HG03159 (cell line): ENCODE measurements around the gene ARAP2.

Experiments
- ATAC-seq: cut with Tn5 transposase; IDR thresholded peaks from one replicate; pipeline ENCODE4 v1.9.1; 2021; ENCODE audit warnings: mild to moderate bottlenecking, moderate library complexity; ENCODE audit not compliant: unreplicated experiment

The ARAP2 gene

DNA sequence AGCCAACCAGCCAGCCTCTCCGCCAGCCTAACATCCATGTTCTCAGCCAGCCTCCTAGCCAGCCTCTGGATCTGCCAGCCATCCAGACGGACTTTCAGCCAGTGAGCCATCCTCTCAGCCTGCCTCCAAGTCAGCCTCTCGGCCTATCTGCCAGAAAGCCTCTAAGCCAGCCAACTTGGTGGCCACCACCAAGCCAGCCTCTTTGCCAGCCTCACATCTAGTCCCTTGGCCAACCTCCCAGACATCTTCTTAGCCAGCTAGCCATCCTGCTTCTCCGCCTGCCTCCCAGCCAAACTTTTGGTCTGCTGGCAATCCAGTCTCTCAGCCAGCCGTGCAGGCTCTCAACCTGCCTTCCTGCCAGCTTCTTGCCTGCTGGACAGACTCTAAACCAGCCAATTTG is 16.4 kb upstream of the ARAP2 start:
- ATAC-seq: no peak

DNA sequence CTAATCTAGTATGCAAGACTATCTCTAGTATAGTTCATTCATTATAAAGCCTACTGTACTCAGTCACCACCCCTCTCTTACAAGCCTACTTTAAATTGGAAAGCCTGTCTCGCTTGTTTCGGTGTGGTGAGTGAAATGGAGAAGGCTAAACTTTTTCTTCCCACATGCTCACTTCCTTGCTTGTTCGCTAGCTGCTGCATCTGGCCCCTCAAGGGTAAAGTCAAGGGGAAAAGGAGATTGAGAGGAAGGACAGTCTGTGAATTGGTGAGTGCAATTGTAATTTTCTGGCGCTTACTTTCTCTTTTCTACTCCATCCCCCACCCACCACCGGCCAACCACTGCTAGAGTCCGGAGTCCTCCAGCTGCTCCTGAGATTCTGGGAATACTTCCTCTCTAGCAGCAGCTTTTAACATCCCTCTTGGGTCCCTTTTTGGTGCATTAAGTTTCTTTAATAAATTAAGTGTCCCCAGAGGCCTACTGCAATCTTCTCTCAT is 12.1 kb upstream of the ARAP2 start:
- ATAC-seq: peak; percentile 45

GRCh38 chr4:36255577-36255976 is 11.3 kb upstream of the ARAP2 start:
- ATAC-seq: peak; percentile 89

GRCh38 chr4:36254371-36254770 is 10.1 kb upstream of the ARAP2 start:
- ATAC-seq: no peak

DNA sequence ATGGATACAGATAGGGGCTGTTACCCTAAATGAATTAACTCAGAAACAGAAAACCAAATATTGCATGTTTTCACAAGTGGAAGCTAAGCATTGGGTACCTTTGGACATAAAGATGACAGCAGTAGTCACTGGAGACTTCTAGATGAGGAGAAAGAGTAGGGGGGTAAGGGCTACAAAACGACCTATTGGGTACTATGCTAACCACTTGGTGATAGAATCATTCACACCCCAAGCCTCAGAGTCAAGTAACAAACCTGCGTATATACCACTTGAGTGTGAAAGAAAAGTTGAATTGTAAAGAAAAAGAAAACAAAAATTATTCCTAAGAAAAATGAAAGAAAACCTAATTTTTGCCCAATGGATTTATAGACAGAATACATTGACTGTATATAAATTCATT is 7.7 kb upstream of the ARAP2 start:
- ATAC-seq: no peak

DNA sequence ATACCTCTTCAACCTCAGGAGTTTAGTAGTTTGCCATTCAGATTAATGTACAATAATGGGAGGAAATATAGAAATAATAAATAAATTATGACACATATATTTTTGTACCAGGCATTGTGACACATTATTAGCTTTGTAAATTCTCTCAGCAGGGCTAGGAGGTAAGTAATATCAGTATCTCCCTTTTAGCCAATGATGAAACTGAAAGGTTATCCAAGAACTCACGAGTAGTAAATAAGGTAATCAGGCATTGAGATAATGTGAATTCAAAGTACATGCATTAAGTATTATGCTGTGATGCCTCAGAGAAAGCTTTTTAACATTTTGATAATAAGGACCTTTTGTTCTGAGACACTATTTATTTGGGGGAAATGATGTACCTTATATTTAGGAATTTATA is 5.3 kb upstream of the ARAP2 start:
- ATAC-seq: no peak

DNA sequence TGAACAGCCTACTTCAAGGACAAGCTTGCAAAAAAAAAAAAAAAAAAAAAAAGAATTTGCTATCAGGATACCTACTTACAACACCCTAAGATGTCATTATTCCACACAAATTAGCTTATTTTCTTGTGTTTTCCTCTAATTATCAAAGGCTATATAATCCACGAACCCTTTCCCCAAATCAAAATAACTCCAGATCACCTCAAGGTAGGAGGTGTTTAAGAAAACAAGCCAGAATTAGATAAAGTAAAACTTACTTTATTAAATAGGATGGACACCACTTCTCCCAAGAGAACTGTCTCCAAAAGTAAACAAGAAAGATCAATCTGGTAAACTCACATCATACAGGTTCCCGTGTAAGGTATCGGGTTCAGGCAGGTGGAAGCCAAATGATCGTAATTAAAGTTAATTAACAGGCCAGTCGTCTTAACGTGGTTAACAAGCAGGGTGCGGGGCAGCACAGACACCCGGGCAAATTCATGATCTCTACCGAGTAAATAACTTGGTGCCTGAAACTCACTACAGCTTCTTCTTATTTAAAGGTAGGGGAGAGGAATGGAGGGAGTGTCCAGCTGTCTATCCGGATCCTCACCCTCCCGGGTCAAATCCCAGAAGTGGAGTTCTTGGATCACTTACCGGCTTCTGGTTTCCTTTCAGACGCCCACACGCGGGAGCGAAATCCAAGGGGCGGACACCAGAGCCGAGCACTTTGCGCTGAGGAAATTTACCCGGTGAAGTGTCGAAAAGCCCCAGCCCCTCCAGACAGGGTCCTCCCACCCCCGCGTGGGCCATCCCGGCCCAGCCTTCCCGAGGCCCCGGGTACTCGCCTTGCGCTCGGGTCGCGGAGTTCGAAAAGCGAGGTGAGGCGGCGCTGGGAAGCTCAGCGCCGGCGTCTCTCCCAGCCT is 708 bp downstream of the ARAP2 start:
- peak; percentile 29 for ATAC-seq

DNA sequence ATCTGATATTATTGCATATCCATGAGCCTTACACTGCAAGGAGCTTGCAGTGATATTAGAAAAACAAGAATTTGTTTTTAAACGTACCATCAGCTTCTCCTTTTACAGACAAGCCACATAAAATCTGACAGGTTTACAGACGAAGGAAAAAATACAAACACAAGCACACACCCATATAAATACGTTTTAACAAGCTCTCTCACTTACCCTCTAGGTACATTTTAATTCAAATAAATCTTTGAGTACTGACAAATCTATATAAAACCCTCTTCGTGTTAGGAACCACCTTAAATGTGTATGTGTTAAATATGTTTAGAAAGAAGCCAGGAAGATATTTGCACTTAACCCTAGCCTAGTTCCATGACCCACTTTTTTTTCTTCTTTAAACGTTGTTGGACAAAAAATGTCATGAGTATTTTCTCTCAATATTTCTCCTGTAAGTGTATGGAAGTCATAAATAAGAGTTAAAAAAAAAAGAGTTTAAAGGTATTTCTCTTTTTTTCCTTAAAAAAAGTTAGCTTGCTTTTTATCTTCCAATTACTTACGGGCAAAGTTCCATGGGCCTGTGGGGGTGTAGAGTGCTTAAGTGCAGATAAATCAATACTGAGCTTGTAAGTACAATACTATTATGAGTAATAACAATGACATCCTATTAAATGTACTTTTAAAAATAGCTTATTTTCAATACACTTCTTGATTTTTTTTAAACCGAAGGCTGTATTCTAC is 1.5 kb downstream of the ARAP2 start:
- ATAC-seq: no peak

DNA sequence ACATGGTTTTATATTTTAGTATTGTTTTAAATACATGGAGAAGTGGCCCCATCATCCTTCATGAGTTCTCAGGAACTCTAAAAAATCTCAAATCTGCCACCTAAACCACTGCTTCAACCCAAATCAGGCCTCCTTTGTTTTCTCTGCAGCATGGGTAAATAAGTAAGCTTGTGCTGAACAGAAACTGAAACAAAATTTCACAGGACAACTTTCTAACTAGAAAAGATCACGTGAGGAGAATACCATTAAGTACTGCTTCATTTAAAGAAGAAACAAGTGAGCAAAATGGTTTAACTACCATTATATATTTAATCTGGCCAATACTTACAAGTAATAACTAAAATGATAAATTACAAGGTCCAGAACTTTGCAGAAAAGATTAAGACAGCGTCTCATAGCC is 2.5 kb downstream of the ARAP2 start:
- peak; percentile 43 for ATAC-seq

DNA sequence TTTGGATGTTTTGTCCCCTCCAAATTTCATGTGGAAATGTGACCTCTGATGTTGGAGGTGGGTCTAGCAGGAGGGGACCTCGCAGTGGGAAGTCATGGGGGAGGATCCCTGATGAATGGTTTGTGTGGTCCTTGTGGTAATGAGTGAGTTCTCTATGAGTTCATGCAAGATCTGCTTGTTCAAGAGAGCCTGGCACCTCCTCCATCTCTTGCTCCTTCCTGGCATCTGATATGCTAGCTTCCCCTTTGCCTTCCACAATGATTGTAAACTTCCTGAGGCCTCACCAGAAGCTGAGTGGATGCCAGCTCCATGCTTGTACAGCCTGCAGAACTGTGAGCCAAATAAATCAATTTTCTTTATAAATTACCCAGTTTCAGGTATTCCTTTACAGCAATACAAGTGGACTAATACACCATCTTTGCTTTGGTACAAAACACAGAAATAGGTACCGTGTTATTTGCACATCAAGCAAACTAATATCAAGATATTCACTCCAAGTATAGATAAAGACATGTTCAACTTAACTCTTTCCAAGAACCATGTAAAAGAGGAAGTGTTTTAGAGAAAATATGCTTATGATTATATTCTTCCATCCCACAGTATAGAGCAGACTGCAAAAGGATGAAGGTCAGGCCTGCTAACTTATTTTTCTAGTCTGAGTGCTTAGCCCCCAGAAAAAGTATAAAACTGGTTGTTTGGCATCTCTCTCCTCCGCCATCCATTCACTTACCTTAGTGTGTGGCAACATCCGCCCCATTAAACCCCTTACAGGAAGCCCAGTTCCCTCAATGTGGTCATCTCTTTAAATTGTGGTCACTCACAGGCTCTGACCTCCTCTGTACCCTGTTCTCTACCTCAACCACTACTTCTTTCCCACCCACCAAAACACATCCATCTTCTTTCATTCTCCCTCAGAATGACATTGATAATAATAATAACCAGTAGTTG is 6.7 kb downstream of the ARAP2 start:
- no peak for ATAC-seq

DNA sequence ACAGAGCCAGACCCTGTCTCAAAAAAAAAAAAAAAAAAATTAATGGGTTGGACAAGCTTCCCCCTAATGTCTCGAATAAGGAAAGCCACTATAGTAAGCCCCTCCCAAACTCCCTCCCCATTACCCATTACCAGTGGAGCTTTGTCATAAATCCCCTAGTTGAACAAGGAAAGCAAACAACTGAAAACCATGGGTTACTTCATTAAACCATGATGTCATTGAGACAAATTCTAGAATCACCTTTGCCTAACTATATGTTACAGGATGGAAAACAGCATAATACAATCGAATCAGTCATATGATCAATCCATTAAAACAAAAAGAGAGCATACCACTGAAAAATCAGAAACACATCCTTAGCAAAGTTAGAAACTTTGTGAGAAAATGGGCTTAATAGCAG is 8.2 kb downstream of the ARAP2 start:
- no peak for ATAC-seq

- ATAC-seq: no peak
Measured at GRCh38 chr4:36235306-36235705, 9.0 kb downstream of the ARAP2 start.

GRCh38 chr4:36233567-36234266 is 10.6 kb downstream of the ARAP2 start:
- ATAC-seq: no peak

DNA sequence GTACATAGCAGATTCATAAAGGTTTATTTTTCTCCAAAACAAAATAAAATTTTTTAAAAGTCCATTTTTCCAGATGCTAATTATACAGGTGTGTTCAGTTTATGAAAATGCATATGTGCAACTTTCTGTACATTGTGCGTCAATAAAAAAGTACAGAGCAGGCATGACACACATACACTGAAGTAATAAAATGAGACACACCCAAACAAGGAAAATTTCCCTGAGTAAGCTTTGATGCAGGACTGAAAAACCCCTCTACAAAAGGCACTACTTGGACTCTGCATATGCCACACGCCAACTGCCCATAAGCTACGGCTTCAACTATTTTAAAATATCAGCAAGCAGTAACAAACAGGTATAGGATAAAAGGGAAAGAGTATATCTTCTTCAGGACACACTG is 13.8 kb downstream of the ARAP2 start:
- no peak for ATAC-seq

DNA sequence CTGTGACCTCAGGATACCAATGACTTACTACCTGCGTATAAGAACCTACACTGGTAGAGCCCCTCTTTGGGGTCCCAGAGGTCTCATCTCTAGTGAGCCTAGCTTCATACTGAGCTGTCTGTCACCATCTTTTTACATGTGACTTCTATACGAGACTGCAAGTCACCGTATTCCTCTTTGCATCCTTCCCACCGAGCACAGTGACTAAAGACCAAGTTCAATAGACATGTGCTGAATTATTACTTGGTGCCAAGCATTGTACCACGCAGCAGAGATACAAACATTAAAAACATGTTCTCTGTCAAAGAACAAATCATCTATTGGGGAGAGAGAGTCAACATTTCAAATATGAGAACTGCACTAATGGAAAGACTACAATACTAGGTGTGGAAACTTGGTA is 16.4 kb downstream of the ARAP2 start:
- no peak for ATAC-seq

- no peak for ATAC-seq
Measured at GRCh38 chr4:36226430-36227227, 17.7 kb downstream of the ARAP2 start.

DNA sequence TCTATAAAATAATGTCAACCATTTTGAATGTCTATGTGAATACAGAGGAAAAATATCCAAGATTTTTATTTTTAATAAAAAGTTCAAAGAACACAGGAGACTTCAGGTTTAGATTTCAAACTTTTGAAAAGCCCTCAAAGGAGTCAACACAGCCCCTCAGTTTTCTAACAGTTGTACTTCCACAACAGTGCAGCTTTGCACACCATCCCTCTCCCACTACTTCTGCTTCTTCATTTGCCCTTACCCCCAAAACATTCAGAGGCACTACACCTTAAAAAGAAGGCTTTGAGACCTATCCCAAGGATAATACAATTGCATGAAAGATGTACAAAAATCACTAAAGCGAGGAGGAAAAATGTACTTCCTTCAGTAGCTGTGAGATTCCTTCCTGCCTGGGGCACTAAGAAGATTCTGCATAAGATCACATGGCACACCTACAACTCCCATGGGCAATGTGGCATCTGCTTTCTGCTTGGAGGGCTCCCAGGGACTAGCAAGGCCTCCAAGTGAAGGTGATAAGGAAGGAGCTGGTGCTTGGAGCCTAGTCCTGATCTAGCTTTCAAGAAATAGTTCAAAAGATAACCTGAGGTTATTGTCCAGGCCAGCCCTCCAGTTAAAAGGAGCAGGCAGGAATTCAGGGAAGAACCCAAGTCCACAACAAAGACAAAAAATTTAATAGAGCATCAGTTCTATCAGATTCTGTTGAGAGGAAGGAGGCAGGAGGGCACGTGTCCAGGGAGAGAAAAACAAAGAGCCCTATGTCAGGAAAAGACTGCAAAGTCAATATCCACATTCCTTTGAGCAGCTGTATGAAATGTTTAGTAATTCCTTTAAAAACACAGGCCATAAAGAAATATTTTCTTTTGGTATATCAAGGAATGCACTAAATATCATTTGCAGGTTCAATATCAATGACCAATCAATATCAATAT is 19.1 kb downstream of the ARAP2 start:
- ATAC-seq: no peak

DNA sequence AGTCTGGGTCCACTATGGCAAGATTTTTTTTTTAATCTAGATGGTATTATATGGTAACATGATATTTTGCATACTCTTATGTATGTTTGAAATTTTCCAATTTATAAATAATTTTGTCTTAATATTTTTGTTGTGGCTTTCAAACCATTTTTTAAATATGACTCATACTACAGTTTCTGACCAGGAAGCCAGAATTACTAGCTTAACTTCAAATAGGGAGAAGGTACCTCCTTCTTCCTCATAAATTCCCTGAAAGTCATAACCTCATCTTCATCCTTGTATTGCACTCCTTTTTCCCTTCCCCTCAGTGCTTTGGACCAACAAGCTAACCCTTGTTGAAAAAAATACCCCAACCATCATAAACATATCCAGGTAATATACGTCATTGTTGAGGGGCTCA is 21.6 kb downstream of the ARAP2 start:
- no peak for ATAC-seq
